Mesothelial cell of epicardium (in vitro differentiated cells): Measurements from ENCODE around the gene C6orf52. TPM values are rescaled to one million over a fixed set of nuclear protein-coding genes. Genes with fewer than 3 reads are reported as not detected.

ENCODE experiments used
- DNase-seq, 2 experiments: peaks; one replicate each; pipeline ENCODE4 v3.0.0; 2021; ENCODE audit warnings: low spot score in 2 of 2; ENCODE audit not compliant: unreplicated experiment in 2 of 2
- H3K27ac Mint-ChIP-seq: 2 replicates; pipeline ENCODE4 v1.8.0; 2021; ENCODE audit warnings: mixed read lengths
- H3K27me3 Mint-ChIP-seq: 2 replicates; pipeline ENCODE4 v1.8.0; 2021; ENCODE audit warnings: low read depth, mixed read lengths
- H3K36me3 Mint-ChIP-seq: 2 replicates; pipeline ENCODE4 v1.8.0; 2021; ENCODE audit warnings: mixed read lengths
- H3K4me1 Mint-ChIP-seq: 2 replicates; pipeline ENCODE4 v1.8.0; 2021; ENCODE audit warnings: mixed read lengths
- H3K4me3 Mint-ChIP-seq: 2 replicates; pipeline ENCODE4 v1.8.0; 2021; ENCODE audit warnings: mild to moderate bottlenecking, moderate library complexity, mixed read lengths
- H3K9me3 Mint-ChIP-seq: 2 replicates; pipeline ENCODE4 v1.8.0; 2021; ENCODE audit warnings: mixed read lengths
- CTCF ChIP-seq: fragments of 200-600 bp; sonication (generic); IDR thresholded peaks from one replicate; pipeline ENCODE4 v1.5.0; 2021; ENCODE audit warnings: antibody characterized with exemption; ENCODE audit not compliant: unreplicated experiment
- total RNA-seq: library from RNA; stranded (reverse); gene quantifications from 3 replicates; pipeline ENCODE4 v1.2.1, GENCODE V29; 2021

C6orf52 gene
- total RNA-seq, 1 donor from 2014 or later, result 3.1 TPM

DNA sequence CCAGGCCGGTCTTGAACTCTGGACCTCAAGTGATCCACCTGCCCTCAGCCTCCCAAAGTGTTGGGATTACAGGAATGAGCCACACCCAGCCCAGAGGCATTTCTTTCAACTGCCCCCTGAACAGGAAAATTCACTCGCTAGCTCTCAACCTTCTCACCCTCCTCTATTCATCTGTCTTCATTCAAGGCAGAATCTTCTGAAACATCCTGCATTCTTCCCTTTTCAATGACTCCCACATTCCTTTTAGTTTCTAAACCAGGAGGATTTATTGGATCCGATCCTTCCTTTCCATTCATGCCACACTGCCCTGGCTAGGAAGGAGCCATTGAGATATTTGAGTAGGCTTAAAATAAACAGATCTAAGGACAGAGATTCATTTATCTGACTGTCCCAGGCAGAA lies 52.9 kb downstream of the C6orf52 start:
- Mint-ChIP-seq H3K27me3 (no peaks in the 10 kb centered on the region), H3K4me3 (no peak overlapping the region), H3K27ac (peak overlapping the region; percentile 4), H3K9me3 (peaks cover 9% of the 10 kb centered on the region), H3K4me1 (peaks cover 7% of the 10 kb centered on the region), H3K36me3 (no peaks in the 10 kb centered on the region)
- no peak for TF ChIP-seq CTCF
- no peak for DNase-seq

- no peaks in the 10 kb centered on the region for H3K27me3 Mint-ChIP-seq
- peaks cover 13% of the 10 kb centered on the region for H3K9me3 Mint-ChIP-seq
- DNase-seq, result no peak
- H3K36me3 Mint-ChIP-seq, result no peaks in the 10 kb centered on the region
- TF ChIP-seq CTCF, result no peak
- peaks cover 7% of the 10 kb centered on the region for H3K4me1 Mint-ChIP-seq
- no peak overlapping the region for H3K4me3 Mint-ChIP-seq
- no peak overlapping the region for H3K27ac Mint-ChIP-seq
Observed at GRCh38 chr6:10640412-10640811, 54.0 kb downstream of the C6orf52 start.

- TF ChIP-seq CTCF, result no peak
- DNase-seq, result no peak
- Mint-ChIP-seq H3K36me3 (peaks cover 5% of the 10 kb centered on the region), H3K27ac (no peak overlapping the region), H3K4me1 (no peaks in the 10 kb centered on the region), H3K27me3 (no peaks in the 10 kb centered on the region), H3K4me3 (no peak overlapping the region), H3K9me3 (peaks cover 6% of the 10 kb centered on the region)
Observed at GRCh38 chr6:10633216-10633615, 61.2 kb downstream of the C6orf52 start.

DNA sequence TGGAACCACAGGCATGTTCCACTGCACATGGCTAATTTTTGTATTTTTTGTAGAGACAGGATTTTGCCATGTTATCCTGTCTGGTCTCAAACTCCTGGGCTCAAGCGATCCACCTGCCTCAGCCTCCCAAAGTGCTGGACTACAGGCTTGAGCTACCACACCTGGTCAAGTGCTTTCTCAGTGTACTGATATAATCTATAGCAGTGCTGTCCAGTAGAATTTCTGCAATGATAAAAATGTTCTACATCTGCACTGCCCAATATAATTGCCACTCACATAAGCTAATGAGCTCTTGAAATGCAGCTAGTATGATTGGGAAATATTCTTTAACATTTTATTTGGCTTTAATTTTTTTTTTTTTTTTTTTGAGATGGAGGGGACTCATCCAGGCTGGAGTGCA lies 64.2 kb downstream of the C6orf52 start:
- H3K4me3 Mint-ChIP-seq, result no peak overlapping the region
- no peak for DNase-seq
- no peak overlapping the region for H3K27ac Mint-ChIP-seq
- H3K36me3 Mint-ChIP-seq, result peaks cover 9% of the 10 kb centered on the region
- H3K4me1 Mint-ChIP-seq, result peaks cover 6% of the 10 kb centered on the region
- TF ChIP-seq CTCF, result no peak
- no peaks in the 10 kb centered on the region for H3K27me3 Mint-ChIP-seq
- no peaks in the 10 kb centered on the region for H3K9me3 Mint-ChIP-seq

DNA sequence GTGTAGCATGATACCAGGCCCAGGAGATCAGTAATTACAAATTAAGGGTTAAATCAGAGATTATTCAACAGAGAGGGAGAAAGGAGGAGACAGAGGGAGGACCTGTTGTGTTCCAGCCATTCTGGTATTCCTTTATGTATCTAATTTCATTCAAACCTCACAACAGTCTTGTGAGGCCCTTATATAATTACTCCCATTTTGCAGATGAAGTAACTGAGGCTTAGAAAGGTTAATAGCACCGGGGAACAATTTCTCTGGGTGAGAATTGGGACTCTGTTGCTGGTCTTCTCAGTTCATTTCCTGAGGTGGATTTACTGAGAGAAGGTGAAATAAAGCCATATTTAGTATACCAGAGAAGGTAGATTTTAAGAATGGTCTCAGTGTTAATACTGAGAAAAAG lies 66.6 kb downstream of the C6orf52 start:
- peaks cover 6% of the 10 kb centered on the region for H3K4me1 Mint-ChIP-seq
- H3K36me3 Mint-ChIP-seq, result peaks cover 27% of the 10 kb centered on the region
- peaks cover 6% of the 10 kb centered on the region for H3K9me3 Mint-ChIP-seq
- H3K27ac Mint-ChIP-seq, result no peak overlapping the region
- H3K4me3 Mint-ChIP-seq, result no peak overlapping the region
- no peak for DNase-seq
- TF ChIP-seq CTCF, result no peak
- H3K27me3 Mint-ChIP-seq, result no peaks in the 10 kb centered on the region

- peaks cover 10% of the 10 kb centered on the region for H3K9me3 Mint-ChIP-seq
- DNase-seq, result no peak
- no peak overlapping the region for H3K4me3 Mint-ChIP-seq
- peaks cover 6% of the 10 kb centered on the region for H3K4me1 Mint-ChIP-seq
- TF ChIP-seq CTCF, result no peak
- H3K27ac Mint-ChIP-seq, result peak overlapping the region; percentile 10
- H3K27me3 Mint-ChIP-seq, result no peaks in the 10 kb centered on the region
- peaks cover 35% of the 10 kb centered on the region for H3K36me3 Mint-ChIP-seq
Observed at GRCh38 chr6:10626154-10626741, 68.2 kb downstream of the C6orf52 start.
